ENCODE data around the gene PDCD11.

DNA sequence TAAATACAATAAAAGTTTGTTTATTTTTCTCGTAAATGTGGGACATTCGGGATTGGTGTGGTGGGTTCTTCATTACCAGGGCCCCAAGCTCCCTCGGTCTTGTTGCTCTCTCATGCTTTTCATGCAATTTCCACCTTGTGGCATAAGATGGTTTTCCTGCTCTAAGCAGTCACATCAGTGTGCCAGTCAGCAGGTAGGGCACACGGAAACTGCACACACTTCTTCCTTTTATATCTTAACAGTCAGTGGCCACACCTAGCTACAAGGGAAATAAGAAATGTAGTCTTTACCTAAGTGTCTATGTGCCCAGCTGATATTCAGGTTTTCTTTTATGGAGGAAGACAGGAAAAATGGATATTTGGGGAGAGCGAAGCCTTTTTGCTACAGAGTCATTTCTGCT, 22.2 kb upstream of the PDCD11 start:
- no peak for TF ChIP-seq GATA2 (IDR thresholded peaks at IDR 0.05; ENCODE audit: low read depth, low read length)
- no peak for TF ChIP-seq GATA3 (IDR thresholded peaks at IDR 0.05; ENCODE audit: low read depth, low read length)

All from SH-SY5Y (cell line).